Activated CD4-positive, alpha-beta T cell treated with anti-CD3 and anti-CD28 coated beads, Interleukin-2, amount 50 U/mL, for 24 hours (primary cell): ENCODE data around the gene PCNX3.

ENCODE experiments used
- DNase-seq, 2 donors: peaks; one replicate each; pipeline ENCODE4 v3.0.0-alpha.2; 2020; ENCODE audit warnings: low read depth in 1 of 2, low spot score in 1 of 2

The PCNX3 gene

GRCh38 chr11:65618763-65619162 lies 3.2 kb downstream of the PCNX3 start:
- no peak for DNase-seq

DNA sequence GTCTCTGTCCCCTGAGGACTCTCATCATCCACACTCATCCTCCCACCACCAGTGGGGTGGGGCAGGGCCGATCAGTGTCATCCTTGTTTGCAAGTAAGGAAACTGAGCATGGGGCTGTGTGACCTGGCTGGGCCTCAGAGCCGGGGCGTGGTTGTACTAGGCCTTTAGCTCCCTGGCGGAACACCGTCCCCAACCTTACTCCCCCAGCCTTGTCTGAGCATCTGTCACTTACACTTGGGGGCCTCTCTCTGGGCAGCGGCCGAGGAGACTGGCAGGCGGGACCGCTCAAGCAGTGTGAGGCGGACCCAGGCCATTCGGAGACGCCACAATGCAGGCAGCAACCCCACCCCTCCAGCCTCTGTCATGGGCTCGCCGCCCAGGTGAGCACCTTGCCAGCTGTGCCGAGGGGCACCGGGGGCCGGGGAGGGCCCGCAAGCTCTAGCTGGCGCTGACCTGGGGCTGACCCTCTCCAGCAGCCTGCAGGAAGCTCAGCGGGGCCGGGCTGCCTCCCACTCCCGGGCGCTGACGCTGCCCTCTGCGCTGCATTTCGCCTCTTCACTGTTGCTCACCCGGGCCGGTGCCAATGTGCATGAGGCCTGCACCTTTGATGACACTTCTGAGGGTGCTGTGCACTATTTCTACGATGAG lies 3.8 kb downstream of the PCNX3 start:
- DNase-seq, result no peak

DNA sequence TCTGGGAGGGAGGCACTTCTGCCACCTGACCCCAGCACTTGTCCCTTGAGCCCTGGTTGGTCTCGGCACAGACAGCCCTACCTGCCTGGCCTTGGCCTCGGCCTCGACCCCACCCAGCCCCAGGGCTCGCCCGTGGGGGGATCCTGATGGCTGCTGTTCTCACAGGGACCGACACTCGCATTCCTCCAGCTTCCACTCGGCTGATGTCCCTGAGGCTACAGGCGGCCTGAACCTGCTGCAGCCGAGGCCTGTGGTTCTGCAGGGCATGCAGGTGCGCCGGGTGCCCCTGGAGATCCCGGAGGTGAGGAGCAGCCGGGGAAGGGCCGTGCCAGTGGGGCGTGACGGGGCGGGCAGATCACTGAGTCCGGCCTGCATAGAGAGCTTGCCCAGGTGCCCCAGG lies 5.1 kb downstream of the PCNX3 start:
- no peak for DNase-seq

GRCh38 chr11:65621460-65621859 lies 5.9 kb downstream of the PCNX3 start:
- DNase-seq, result no peak

GRCh38 chr11:65622011-65622410 lies 6.4 kb downstream of the PCNX3 start:
- DNase-seq, result no peak

GRCh38 chr11:65623177-65623576 lies 7.6 kb downstream of the PCNX3 start:
- no peak for DNase-seq

- DNase-seq, result no peak
These were observed 8.5 kb downstream of the PCNX3 start for GRCh38 chr11:65623852-65624616.

DNA sequence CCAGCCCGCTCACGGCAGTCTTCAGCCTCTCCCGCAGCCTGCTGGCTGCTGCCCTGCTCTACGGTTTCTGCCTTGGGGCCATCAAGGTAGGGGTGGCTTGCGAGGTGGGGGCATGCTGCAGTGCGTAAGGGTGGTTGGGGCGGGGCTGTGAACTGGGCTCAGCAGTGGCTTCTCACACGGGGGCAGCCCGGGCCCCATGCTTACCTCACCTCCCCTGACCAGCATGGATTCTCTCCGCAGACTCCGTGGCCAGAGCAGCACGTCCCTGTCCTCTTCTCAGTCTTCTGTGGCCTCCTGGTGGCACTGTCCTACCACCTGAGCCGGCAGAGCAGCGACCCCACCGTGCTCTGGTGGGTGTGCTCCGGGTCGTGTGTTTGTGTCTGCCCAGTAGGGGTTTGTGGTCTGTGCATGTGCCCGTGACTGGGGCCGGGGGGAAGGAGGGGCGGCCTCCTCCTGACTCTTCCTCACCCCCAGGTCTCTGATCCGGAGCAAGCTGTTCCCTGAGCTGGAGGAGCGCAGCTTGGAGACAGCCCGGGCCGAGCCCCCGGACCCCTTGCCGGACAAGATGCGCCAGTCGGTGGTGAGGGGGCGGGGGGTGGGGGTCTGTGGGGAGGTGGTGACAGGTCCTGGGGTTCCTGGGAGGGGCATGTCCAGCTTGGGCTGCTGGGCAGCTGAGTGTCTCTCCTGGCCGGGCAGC lies 9.5 kb downstream of the PCNX3 start:
- no peak for DNase-seq

DNA sequence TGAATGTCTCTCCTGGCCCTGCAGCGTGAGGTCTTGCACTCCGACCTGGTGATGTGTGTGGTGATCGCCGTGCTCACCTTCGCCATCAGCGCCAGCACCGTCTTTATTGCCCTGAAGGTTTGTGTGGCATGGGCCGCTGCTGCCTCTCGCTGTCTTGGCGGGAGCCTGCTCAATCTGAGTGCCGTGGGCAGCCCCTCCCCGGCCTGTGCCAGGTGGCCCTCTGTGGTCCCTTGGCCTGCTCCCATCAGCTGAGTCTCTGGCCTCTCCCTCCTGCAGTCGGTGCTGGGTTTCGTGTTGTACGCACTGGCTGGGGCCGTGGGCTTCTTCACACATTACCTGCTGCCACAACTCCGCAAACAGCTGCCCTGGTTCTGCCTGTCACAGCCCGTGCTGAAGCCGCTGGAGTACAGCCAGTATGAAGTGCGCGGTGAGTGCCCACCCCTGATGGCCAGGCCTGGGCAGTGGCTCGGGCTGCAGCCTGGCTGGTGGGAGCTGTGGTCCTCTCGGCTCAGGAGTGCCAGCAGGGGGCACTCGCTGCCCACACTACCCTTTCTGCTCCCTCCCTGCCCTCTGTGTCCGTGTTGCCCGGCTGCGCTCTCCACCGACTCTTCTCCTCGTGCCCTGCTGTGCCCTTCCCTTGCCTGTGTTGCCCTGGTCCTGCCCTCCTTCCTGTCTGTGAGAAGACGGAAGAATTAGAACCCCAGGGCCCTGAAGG lies 10.2 kb downstream of the PCNX3 start:
- no peak for DNase-seq

DNA sequence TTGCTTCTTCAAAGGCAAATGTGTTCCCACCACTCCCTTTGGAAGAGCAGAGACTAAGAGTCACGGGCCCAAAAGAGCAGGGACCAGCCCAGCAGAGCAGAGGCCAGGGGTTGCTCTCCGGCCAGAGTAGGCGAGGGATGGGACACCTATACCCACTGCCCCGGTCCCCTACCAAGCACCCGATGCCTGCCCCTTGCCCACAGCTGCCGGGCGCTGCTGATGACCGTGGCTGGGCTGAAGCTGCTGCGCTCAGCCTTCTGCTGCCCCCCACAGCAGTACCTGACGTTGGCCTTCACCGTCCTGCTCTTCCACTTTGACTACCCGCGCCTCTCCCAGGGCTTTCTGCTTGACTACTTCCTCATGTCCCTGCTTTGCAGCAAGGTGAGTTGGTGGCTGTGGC lies 11.6 kb downstream of the PCNX3 start:
- no peak for DNase-seq

GRCh38 chr11:65629579-65629978 lies 14.0 kb downstream of the PCNX3 start:
- no peak for DNase-seq

DNA sequence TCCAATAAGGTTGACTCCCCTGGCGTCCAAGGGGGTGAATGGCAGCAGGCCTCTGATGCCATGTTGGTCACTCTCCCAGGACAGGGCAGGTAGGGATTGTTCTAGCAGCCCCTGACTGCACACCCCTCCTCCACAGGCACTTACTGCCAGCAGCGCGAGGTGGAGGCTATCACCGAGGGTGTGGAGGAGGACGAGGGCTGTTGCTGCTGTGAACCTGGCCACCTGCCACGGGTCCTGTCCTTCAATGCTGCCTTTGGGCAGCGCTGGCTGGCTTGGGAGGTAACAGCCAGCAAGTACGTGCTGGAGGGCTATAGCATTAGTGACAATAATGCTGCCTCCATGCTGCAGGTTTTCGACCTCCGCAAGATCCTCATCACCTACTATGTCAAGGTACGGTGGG lies 14.6 kb downstream of the PCNX3 start:
- DNase-seq, result no peak

DNA sequence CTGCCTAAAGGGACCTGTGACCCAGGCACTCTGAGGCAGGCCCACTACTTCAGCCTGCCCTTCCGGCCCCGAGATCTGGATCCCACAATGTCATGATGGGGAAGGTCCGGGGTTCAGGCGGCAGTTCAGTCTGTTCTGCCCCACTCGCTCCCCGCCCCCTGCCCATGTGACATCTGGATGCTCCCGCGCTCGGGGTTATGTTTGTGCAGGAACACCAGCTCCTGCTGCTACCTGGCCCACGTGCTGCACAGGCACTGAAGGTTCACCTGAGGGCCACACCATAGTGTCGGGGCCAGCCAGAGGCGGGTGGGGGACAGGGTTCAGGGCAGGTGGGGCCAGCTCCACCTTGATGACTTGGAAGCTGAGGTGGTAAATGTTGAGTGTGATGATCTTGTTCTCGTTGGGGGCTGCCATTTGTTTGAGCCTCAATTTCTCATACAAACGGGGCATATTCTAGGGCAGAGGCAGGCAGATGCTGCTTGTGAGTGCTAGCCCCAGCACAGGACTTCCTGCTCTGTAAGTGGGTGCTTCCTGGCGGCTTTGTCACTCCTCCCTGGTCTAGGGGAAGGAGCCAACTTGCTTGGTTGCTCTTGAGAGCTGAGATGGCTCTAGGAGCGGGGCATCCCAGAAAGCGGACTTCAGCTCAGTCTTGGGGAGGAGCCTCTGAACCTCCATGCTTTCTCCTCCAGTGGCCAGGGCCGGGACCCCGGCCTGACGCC lies 18.0 kb downstream of the PCNX3 start:
- DNase-seq, result no peak

GRCh38 chr11:65634109-65634436 lies 18.5 kb downstream of the PCNX3 start:
- DNase-seq, result no peak

DNA sequence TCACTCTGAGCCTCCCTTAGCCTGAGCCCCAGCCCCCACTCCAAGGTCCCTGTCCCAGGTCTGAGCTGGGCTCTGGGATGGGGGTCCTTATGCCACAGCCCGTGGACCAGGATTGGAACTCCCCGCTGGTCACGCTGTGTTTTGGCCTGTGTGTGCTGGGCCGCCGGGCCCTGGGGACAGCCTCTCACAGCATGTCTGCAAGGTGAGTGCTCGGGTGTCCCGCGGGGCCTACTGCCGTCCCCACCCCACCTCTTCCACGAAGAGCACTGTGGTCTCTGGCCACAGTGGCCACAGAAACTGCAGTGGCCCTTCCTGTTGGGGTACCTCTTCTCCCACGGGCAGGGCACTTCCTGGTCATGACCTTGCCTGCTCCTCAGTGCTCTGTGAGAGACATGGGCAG lies 18.9 kb downstream of the PCNX3 start:
- no peak for DNase-seq

- DNase-seq, result no peak
These were observed 19.5 kb downstream of the PCNX3 start for GRCh38 chr11:65634905-65635731.

GRCh38 chr11:65636108-65637031 lies 20.8 kb downstream of the PCNX3 start:
- DNase-seq, result no peak

DNA sequence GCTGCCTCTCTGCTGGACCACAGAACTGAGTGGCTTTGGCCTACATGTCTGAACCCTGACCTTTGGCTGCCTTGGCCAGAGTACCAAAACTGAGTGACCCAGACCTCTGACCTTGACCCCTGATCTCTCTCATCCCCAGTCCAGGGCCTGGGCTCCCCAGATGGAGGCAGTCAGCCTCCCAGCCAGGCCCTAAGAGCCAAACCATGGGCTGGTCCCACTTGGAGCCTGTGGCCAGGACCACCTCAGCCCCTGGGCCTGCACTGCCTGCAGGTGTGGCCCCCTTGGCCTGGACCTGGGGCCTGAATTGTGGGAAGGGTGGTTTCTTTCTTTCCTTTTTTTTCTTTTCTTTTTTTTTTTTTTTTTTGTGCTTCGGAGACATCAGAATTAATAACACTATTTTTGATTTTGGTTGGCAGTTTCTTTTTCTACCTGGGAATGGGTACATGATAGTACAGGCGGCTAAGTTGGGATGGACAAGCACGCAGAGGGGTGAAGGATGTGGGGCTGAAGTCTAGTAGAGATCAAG lies 21.5 kb downstream of the PCNX3 start:
- DNase-seq, result no peak
